ENCODE results near the gene CNNM1. TPM values are rescaled to one million over a fixed set of nuclear protein-coding genes. Genes with fewer than 3 reads are reported as not detected.

The CNNM1 gene
- total RNA-seq, 1 donor from 2014 or later = not detected

DNA sequence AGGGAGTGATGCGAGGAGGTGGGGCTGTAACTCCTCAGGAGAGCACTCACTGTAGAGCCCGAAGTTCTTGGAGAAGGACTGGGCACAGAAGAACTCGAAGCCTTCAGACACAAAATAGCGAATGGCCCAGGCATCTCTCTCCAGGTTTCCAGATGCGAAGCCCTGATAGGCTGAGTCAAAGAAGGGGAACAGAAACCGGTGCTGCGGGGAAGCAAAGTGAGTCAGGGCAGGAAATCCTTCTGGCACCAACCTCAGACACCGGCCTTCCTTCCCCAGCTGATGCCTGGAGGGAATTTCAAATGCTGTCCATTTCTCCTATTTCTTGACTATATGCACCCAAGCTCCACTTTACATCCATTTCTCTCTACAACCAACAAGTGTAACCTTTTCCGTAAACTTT is 74.5 kb downstream of the CNNM1 start:
- H3K27ac ChIP-seq = no peak overlapping the region
- no peaks in the 10 kb centered on the region for H3K4me1 ChIP-seq
- DNase-seq (ENCODE audit: low spot score in 2 of 2) = no peak
- no peaks in the 10 kb centered on the region for H3K9me3 ChIP-seq
- peaks cover 36 to 67% of the 10 kb centered on the region in 2 donors for H3K36me3 ChIP-seq
- no peaks in the 10 kb centered on the region for H3K27me3 ChIP-seq
- H3K4me3 ChIP-seq = no peak overlapping the region
- TF ChIP-seq, protein P1, sequence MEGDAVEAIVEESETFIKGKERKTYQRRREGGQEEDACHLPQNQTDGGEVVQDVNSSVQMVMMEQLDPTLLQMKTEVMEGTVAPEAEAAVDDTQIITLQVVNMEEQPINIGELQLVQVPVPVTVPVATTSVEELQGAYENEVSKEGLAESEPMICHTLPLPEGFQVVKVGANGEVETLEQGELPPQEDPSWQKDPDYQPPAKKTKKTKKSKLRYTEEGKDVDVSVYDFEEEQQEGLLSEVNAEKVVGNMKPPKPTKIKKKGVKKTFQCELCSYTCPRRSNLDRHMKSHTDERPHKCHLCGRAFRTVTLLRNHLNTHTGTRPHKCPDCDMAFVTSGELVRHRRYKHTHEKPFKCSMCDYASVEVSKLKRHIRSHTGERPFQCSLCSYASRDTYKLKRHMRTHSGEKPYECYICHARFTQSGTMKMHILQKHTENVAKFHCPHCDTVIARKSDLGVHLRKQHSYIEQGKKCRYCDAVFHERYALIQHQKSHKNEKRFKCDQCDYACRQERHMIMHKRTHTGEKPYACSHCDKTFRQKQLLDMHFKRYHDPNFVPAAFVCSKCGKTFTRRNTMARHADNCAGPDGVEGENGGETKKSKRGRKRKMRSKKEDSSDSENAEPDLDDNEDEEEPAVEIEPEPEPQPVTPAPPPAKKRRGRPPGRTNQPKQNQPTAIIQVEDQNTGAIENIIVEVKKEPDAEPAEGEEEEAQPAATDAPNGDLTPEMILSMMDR (IDR thresholded peaks at IDR 0.05) = no peak
- intact Hi-C loops (cut with DNase I) = no loop called here

DNA sequence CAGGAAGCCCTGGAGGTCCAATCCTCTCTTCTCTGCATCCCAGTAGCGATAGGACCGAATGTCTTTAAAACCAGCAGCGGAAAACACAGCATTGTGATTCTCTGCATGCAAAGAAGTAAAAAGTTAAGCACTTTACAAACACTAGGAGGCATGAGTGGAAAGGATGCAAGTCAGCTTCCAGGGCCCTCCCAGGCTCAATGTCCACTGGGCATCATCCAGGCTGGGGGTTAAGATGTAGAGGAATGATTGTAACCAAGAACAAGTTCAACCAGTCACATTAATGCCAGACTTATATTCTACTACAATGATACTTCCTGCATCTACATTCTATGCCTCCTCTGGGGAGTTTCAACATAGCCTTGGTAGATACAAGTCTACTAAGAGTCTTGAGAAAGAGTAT is 77.0 kb downstream of the CNNM1 start:
- TF ChIP-seq, protein P1 (IDR thresholded peaks at IDR 0.05) = no peak
- intact Hi-C loops (cut with DNase I) = no loop called here
- H3K27ac ChIP-seq = no peak overlapping the region
- no peaks in the 10 kb centered on the region for H3K27me3 ChIP-seq
- no peak overlapping the region for H3K4me3 ChIP-seq
- H3K36me3 ChIP-seq = peaks cover 25 to 59% of the 10 kb centered on the region in 2 donors
- H3K9me3 ChIP-seq = no peaks in the 10 kb centered on the region
- no peak for DNase-seq (ENCODE audit: low spot score in 2 of 2)
- H3K4me1 ChIP-seq = no peaks in the 10 kb centered on the region

DNA sequence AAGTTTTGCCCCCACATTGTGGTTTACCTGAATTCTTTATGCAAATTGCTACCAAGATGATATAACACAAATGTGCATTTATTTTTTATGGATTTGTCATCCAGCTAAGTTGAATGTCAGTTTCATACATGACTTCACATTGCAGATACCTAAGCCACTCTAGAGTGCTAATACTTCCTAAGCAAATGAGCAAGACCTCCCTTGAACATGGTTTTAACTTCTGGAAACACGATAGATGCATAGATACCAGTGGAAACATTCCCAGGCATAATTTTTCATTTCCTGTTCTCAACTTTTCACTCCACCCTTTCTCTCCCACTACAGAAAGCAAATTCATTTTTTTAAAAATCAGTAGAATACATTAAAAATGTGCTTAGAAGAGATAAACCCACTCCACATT is 81.0 kb downstream of the CNNM1 start:
- no peaks in the 10 kb centered on the region for H3K4me1 ChIP-seq
- intact Hi-C loops (cut with DNase I) = no loop called here
- TF ChIP-seq, protein P1 (IDR thresholded peaks at IDR 0.05) = no peak

DNA sequence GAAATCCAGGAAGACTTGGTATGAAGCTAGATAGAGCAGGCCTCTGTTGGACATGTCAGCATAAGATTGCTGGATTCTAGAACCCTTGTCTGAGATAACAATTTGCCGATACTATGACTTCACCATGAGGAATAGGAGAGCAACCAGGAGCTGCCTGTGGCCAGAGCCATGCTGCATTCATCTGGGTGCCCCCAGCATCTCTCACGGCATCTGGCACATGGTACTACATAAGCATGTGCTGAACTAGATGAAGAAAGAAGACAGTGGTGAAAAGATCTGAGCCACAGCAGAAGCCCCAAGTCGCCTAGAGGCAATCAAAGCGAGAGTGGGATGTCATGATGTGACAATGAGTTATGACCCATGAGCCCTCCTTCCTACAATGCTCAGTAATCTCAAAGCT is 81.7 kb downstream of the CNNM1 start:
- intact Hi-C loops (cut with DNase I) = no loop called here
- H3K27ac ChIP-seq = no peak overlapping the region
- DNase-seq (ENCODE audit: low spot score in 2 of 2) = no peak
- no peak overlapping the region for H3K4me3 ChIP-seq
- no peaks in the 10 kb centered on the region for H3K4me1 ChIP-seq
- no peaks in the 10 kb centered on the region for H3K27me3 ChIP-seq
- H3K36me3 ChIP-seq = peaks cover 3 to 12% of the 10 kb centered on the region in 2 donors
- TF ChIP-seq, protein P1 (IDR thresholded peaks at IDR 0.05) = no peak
- H3K9me3 ChIP-seq = no peaks in the 10 kb centered on the region

More for the DNA sequence above, 81.0 kb downstream of the CNNM1 start:
- H3K4me3 ChIP-seq = no peak overlapping the region
- H3K9me3 ChIP-seq = no peaks in the 10 kb centered on the region
- no peak overlapping the region for H3K27ac ChIP-seq
- DNase-seq (ENCODE audit: low spot score in 2 of 2) = no peak
- H3K27me3 ChIP-seq = no peaks in the 10 kb centered on the region
- H3K36me3 ChIP-seq = peaks cover 7 to 20% of the 10 kb centered on the region in 2 donors

DNA sequence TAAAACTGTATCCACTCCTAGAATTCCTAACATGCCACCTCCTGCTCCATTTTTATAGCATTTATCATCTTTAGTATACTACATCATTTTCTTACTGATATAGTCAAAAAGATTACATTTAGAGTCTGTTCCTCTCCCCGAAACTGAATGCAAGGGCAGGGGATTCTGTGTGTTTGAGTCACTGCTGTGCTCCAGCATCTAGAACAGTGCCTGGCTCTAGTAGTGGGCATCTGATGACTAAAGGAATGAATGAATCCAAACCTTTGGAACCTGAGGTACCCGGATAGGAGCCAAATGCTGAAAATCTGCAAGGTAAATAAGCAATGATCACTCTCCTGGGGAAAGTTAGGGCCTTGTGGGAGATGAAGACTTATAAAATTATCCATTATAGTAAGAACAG is 82.4 kb downstream of the CNNM1 start:
- no peaks in the 10 kb centered on the region for H3K9me3 ChIP-seq
- H3K4me1 ChIP-seq = no peaks in the 10 kb centered on the region
- no peak overlapping the region for H3K4me3 ChIP-seq
- H3K27ac ChIP-seq = no peak overlapping the region
- no peak for DNase-seq (ENCODE audit: low spot score in 2 of 2)
- TF ChIP-seq, protein P1 (IDR thresholded peaks at IDR 0.05) = no peak
- intact Hi-C loops (cut with DNase I) = no loop called here
- peaks cover 0 to 6% of the 10 kb centered on the region in 2 donors for H3K36me3 ChIP-seq
- H3K27me3 ChIP-seq = no peaks in the 10 kb centered on the region

DNA sequence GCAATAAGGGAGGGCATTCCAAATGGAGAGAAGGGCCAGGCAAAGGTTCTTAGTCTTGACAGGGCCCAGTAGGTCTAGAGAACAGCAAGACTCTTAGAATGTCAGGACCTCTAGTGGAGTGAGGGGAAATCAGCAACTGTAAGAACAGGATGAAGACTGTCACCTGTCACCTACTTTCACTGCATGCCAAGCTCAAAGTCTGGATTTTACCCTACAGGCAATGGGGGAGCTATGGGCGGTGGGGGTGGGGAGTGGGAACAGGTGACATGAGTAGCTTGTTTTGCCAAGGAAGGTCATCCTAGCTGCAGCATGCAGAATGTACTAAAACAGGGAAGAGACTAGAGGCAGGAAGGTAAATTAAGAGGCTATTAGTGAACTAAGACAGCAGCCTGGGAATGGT is 82.9 kb downstream of the CNNM1 start:
- DNase-seq (ENCODE audit: low spot score in 2 of 2) = no peak
- Histone ChIP-seq H3K27ac (no peak overlapping the region), H3K36me3 (peaks cover 0 to under 1% of the 10 kb centered on the region in 2 donors), H3K27me3 (no peaks in the 10 kb centered on the region), H3K4me1 (no peaks in the 10 kb centered on the region), H3K4me3 (no peak overlapping the region), H3K9me3 (no peaks in the 10 kb centered on the region)
- intact Hi-C loops (cut with DNase I) = no loop called here
- TF ChIP-seq, protein P1 (IDR thresholded peaks at IDR 0.05) = no peak
